ENCODE data around the gene MAN1C1.
"Not testable (repeated sequence)": the region's sequence is repeated elsewhere in the genome, so short reads cannot be mapped to it uniquely, and the experiment has no call there.

The MAN1C1 gene

DNA sequence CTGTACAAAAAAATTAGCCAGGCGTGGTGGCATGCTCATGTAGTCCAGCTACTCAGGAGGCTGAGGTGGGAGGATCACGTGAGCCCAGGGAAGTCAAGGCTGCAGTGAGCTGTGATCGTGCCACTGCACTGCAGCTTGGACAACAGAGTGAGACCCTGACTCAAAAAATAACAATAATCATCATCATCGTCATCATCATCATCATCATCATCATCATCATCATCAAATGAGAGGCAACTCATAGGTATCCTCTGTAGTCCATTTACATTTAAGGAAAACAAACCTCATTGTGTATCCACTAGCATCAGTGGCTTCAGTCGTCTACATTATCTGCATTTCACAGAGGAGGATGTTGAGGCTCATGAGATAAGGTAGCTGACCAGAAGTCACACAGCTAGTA is 114.6 kb downstream of the MAN1C1 start:
- no peak for DNase-seq (ENCODE audit: extremely low read depth, low read depth)
- TF ChIP-seq, protein P1, sequence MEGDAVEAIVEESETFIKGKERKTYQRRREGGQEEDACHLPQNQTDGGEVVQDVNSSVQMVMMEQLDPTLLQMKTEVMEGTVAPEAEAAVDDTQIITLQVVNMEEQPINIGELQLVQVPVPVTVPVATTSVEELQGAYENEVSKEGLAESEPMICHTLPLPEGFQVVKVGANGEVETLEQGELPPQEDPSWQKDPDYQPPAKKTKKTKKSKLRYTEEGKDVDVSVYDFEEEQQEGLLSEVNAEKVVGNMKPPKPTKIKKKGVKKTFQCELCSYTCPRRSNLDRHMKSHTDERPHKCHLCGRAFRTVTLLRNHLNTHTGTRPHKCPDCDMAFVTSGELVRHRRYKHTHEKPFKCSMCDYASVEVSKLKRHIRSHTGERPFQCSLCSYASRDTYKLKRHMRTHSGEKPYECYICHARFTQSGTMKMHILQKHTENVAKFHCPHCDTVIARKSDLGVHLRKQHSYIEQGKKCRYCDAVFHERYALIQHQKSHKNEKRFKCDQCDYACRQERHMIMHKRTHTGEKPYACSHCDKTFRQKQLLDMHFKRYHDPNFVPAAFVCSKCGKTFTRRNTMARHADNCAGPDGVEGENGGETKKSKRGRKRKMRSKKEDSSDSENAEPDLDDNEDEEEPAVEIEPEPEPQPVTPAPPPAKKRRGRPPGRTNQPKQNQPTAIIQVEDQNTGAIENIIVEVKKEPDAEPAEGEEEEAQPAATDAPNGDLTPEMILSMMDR (IDR thresholded peaks at IDR 0.05; ENCODE audit: low read depth, low read length): no peak

DNA sequence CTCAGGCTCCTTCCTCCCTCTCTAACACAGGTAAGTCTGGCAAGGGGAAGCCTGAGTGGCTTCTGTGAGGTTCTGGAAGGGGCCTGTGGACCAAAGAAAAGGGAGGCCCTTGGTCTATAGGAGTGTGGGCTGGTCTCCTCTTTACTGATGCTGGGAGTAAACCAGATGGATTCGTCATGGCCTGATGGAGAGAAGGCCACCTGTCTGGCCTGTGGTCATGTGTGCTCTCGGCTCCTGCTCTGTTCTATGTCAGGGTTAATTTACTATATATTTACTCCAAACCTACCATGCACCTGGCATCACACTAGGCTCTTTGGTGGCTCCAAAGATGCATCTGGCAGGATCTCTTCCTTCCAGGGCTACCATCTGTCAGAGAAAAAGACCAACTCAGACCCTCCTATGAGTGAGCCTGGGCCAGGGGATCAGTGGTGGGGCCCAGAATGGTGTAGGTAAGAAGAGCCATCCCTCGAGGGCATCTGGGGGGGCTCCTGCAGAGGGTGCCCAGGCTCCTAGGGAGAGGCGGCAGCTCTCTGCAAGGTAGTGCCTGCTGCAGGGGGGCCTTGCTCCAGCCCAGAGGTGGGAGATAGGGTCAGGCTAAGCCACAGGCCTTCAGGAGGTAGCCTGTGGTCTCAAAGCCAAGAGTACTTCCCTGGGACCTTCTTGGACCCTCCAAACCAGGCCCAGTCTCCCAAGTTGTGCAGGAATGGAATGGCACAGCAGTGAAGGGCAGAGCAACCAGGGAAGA is 115.2 kb downstream of the MAN1C1 start:
- TF ChIP-seq, protein P1 (IDR thresholded peaks at IDR 0.05; ENCODE audit: low read depth, low read length): no peak
- no peak for DNase-seq (ENCODE audit: extremely low read depth, low read depth)

DNA sequence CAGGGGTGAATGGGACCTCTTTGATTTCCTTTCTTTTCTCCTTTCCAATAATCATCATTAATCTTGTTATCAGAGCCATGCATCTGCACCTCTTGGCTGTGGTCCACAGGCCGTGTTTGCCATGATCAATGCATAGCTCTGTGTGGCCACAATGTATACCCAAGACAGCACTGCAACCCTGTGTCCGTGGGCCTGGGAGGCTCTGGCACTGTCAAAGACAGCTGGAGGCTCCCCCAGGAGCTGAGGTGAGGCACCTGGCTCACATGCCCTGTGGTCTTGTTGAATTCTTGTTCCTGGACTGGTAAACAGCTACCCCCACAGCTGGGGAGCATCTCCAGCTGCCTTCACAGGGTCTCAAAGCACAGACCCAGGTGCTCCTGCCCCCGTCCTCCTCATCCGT is 116.2 kb downstream of the MAN1C1 start:
- TF ChIP-seq, protein P1 (IDR thresholded peaks at IDR 0.05; ENCODE audit: low read depth, low read length): no peak
- no peak for DNase-seq (ENCODE audit: extremely low read depth, low read depth)

DNA sequence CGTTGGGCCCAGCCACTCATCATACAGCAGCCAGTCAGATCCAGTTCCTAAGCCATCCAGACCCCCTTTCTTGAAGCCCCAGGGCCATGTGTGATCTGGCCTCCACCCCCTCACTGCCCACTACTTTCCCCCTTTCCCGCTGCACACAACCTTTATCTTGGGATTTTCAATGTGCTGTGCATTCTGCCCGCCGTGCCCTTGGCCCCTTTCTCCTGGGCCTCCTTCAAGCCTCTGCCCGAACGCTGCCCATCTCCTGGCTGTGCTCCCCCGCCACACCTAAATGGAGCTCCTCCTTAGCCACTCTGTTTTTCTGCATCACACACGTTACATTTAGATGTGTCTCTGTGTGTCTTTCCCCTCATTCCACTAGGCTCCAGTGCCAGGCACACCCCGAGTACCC is 116.7 kb downstream of the MAN1C1 start:
- TF ChIP-seq, protein P1 (IDR thresholded peaks at IDR 0.05; ENCODE audit: low read depth, low read length): no peak
- DNase-seq (ENCODE audit: extremely low read depth, low read depth): no peak

DNA sequence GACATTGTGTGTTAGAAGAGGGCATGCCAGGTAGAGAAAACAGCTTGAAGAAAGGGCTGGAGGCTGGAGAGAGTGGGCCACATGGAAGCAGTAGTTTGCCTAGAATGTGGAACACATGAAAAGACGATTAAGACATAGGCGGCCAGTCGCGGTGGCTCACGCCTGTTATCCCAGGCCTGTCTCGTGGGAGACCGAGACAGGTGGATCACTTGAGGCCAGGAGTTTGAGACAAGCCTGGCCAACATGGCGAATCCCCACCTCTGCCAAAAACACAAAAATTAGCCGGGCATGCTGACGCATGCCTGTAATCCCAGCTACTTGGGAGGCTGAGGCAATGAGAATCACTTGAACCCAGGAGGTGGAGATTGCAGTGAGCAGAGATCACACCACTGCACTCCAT is 118.4 kb downstream of the MAN1C1 start:
- not testable (repeated sequence) for DNase-seq (ENCODE audit: extremely low read depth, low read depth)

DNA sequence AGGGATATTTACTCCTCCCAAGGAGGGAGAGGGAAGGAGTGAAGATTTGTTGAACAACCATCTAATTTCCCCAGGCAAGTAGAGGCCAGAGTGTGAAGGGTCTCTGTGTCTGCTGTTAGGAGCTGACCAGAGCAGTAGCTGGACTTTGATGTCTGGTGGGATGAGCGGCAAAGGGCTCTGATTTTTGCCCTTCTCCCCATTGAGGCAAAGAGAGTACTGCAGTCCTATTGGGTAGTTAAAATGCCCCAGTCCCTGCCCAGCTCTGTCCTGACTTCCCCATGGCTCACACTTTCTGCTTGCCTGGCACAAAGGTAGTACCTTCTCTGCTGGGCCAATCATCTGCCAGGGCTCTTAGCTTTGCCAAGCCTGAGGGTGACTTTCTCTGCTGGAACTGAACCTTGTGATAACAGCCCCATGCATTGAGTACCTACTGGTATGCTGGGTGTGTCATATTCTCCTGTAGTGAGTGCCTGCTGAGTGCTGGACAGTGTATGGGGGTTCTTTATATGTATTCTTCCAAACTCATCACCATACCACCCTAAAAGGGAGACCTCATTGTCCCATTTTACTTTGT is 119.5 kb downstream of the MAN1C1 start:
- no peak for DNase-seq (ENCODE audit: extremely low read depth, low read depth)
- TF ChIP-seq, protein P1 (IDR thresholded peaks at IDR 0.05; ENCODE audit: low read depth, low read length): no peak

DNA sequence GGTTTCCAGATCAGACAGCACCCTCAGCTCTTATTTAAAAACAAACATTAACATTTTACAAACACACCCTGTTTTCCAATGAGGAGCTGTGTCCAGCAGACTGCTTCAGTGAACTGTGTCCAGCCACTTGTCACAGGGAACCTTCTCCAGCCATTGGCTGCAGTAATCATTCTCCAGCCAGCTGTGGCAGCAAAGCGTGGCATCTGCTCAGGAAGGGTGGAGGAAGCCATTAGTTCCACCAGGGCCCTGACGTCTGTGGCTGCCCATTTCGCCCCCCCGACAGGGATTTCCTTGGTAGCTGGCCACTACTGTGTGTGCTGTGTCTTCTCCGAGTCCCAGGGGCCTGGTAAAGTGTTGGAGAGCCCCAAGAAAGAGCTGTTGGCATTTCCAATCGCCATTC is 120.5 kb downstream of the MAN1C1 start:
- DNase-seq (ENCODE audit: extremely low read depth, low read depth): no peak

More for the DNA sequence above, 120.5 kb downstream of the MAN1C1 start:
- TF ChIP-seq, protein P1 (IDR thresholded peaks at IDR 0.05; ENCODE audit: low read depth, low read length): no peak
